AG08395 (cell line): ENCODE data around the gene SLC22A7.

Source experiments
- DNase-seq: peaks from one replicate; pipeline ENCODE4 v3.0.0; 2012; ENCODE audit warnings: mixed read lengths, low spot score

SLC22A7 gene

DNA sequence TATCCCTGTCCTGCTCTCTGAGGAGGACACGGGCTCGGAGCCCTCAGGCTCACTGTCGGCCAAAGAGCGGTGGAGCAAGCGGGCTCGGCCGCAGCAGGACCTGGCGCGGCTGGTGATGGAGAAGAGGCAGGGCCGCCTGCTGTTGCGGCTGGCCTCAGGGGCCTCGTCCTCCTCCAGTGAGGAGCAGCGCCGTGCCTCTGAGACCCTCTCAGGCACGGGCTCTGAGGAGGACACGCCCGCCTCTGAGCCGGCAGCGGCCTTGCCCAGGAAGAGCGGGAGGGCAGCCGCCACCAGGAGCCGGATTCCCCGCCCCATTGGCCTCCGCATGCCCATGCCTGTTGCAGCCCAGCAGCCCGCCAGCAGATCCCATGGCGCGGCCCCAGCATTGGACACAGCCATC is 14.2 kb upstream of the SLC22A7 start:
- no peak for DNase-seq

DNA sequence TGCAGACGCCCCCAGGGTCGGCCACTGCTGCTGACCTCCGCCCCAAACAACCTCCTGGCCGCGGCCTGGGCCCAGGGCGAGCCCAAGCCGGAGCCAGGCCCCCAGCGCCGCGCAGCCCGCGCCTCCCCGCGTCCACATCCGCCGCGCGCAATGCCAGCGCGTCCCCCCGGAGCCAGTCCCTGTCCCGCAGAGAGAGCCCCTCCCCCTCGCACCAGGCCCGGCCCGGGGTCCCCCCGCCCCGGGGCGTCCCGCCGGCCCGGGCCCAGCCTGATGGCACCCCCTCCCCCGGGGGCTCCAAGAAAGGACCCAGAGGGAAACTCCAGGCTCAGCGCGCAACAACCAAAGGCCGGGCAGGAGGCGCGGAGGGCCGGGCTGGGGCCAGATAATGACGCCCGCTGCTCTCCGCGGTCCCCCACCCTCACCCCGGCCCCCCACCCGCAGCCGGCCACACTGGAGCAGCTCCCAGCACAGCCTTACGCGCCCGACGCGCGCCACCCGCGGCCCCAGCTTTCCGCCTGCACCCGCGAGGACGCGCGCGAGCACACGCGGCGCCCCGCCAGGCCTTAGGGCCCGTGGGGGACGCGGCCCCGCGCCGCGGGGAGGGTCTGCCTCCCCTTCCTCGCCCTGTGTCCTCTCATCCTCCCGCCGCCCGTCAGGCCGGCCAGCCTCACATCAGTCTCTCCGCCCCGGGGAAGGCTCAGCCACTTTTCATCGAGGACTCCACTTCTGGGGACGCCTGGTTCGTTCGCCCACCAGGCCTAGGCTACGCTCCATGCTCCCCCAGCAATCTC is 12.9 kb upstream of the SLC22A7 start:
- no peak for DNase-seq

DNA sequence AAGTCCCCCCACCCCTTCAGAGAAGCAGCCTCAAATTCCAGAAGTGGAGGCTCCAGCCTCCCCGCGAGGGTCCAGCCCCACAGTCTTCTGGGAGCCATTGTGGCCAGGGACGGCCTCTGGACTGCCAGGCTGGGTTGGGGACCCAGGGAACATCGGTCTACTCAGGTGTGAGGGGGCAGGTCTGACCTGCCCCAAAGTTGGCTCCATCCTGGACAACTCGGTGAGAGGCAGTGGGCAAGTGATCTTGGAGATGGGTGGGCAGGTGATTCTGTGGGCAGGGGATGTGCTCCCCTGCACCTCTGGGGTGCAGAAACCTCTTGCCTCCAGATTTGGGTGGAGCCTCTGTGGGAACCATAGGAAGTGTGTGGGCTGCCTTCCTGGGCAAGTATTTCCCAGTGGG is 12.2 kb upstream of the SLC22A7 start:
- no peak for DNase-seq

GRCh38 chr6:43286456-43286979 is 11.5 kb upstream of the SLC22A7 start:
- no peak for DNase-seq

DNA sequence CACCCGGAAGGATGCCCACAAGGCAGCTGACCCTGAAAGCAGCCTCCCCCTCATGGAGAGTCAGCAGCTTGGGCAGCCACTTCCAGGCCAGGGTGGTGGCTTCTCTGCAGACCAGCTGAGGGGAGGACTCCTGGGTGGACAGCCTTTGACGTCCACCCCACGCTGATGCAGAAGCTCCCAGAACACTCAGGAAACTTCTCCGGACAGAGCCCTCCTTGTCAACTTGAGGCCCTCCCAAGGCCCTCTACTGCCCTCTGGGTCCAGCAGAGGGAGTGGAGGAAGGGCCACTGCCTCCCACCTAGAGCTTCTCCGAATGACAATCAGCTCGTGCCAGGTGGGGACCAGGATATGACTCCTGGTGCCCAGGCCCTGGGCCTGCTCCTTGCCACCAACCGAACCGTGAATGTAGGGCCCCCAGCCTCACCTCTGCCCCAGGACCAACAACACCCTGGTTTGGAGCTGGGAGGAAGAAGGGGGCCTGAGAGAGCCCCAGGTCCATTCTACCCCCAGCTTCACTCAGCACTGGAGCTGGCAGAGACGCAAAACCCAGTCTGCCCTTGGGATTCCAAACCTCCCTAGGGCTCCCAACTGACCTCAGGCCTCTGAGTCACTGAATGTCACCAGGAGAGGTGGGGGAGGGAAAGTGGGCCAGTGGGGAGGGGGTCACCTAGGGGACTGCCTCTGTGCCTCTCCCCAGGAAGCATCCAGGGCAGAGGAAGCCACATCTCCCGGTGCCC is 10.9 kb upstream of the SLC22A7 start:
- DNase-seq = peak; percentile 28

GRCh38 chr6:43287717-43288679 is 10.1 kb upstream of the SLC22A7 start:
- no peak for DNase-seq

DNA sequence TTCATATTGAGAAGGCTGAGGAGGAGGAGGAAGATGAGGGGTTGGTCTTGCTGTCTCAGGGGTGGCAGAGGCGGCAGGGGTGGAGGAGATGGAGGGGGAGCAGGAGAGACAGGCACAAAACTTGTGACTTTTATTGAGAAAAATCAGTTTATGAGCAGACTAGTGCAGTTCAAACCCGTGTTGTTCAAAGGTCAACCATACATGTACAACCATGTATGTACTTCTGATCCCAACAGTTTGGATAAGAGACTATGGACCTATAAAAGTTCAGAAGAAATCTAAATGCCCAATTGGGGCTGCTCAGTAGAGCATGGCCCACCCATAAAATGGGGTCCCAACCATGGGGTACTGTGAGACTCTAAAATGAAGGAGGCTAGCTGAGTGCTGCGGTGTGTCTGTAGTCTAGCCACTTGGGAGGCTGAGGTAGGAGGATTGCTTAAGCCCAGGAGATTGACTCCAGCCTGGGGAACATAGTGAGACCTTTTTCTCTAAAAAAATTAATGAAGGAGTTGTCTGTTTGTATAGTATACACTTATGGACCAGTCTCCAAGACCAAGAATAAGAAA is 7.6 kb upstream of the SLC22A7 start:
- DNase-seq = no peak

GRCh38 chr6:43290905-43291355 is 7.1 kb upstream of the SLC22A7 start:
- DNase-seq = peak; percentile 31

GRCh38 chr6:43291708-43292107 is 6.4 kb upstream of the SLC22A7 start:
- DNase-seq = no peak

DNA sequence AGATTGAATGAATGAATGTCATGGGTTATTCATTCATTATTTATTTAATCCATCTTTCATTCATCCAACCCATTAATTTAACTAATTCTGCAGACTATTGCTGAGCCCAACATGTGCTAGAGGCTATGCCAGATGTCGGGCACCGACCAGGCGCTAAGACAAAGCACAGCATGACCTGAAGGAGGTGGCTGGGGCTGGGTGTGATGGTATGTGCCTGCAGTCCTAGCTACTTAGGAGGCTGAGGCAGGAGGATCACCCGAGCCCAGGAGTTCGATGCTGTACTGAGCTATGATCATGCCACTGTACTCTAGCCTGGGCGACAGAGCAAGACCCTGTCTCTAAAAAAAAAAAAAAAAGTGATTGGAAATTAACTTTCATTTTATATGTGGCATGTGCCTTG is 5.7 kb upstream of the SLC22A7 start:
- no peak for DNase-seq

GRCh38 chr6:43292763-43293318 is 5.2 kb upstream of the SLC22A7 start:
- DNase-seq = no peak

DNA sequence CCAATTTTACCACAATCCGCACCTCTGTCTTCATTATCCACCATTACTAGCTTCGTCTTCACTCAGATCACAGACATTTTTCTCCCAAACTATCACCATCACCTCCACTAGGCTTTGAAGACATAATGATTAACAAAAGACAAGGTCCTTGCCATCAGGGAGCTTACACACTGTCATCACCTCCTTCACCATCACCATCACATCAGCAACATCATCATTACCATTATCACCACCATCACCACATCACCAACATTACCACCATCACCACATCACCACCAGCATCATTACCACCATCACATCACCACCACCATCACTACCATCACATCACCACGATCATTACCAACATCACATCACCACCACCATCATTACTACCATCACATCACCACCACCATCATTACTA is 4.4 kb upstream of the SLC22A7 start:
- no peak for DNase-seq

DNA sequence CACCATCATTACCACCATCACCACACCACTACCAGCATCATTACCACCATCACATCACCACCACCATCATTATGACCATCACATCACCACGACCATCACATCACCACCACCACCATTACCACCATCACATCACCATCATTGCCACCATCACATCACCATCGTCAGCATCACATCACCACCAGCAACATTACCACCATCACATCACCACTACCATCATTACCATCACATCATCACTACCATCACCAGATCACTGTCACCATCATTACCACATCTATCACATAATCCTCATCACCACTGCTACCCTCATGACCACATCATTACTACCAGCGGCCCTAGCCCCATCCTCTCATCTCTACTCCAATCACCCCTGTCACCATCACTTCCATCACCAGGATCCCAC is 3.5 kb upstream of the SLC22A7 start:
- no peak for DNase-seq

DNA sequence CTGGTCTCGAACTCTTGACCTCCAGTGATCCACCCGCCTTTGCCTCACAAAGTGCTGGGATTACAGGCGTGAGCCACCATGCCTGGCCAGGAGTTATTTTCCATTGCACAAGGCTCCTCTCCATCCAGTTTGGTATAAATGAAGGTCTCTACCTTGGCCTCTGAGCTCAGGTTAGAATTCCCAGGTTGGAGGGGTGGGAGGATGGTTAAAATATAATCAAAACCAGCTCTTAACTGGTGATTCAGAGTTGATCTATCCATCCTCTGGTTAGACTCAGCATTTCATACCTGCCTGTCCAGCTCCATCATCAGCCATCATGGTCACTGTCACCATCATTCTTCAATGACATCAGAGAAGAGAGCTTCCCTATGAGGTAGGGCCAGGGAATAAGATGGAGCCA is 2.6 kb upstream of the SLC22A7 start:
- DNase-seq = no peak

GRCh38 chr6:43296780-43297497 is 1.1 kb upstream of the SLC22A7 start:
- DNase-seq = no peak

GRCh38 chr6:43298565-43299337 is 691 bp downstream of the SLC22A7 start:
- no peak for DNase-seq

- DNase-seq = no peak
These were observed 1.6 kb downstream of the SLC22A7 start for GRCh38 chr6:43299338-43300293.

DNA sequence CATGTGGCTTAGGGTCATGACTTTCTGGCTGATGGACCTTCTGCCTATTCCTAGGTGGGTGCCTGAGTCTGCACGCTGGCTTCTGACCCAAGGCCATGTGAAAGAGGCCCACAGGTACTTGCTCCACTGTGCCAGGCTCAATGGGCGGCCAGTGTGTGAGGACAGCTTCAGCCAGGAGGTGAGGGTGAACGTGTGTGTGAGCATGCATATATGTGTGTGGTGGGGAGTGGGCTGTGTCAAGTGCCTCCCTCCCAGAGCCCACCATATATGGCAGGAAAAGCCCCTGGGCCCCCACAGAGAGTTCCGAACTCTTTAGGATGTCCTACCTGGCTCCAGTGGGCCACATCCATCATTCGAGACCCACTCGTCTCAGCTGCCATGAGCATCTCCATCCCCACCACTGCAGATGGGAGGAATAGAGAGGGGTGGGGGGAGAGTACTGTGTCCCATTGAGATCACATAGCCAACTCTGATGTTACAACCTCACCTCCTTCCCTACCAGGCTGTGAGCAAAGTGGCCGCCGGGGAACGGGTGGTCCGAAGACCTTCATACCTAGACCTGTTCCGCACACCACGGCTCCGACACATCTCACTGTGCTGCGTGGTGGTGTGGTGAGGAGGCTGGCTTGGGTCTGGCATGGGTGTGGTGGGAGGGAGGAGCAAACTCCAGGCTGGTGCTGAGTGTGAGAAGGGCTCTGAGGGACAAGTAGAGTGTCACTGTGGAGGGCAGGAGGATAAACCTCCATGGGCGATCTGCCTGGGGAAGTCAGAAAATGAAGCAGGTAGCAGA is 3.2 kb downstream of the SLC22A7 start:
- DNase-seq = no peak
